ENCODE results near the gene DIP2B.

The DIP2B gene

GRCh38 chr12:50557421-50557820, 52.6 kb downstream of the DIP2B start:
- H3K9me3 ChIP-seq (ENCODE audit: insufficient read depth, low read length), result no peaks in the 10 kb centered on the region
- no peaks in the 10 kb centered on the region for H3K36me3 ChIP-seq (ENCODE audit: low read length)
- H4K20me1 ChIP-seq (ENCODE audit: low read depth, low read length), result peaks cover 4% of the 10 kb centered on the region; the same call in 1 of the 2 replicates
- H3K4me3 ChIP-seq (ENCODE audit: insufficient read depth, low read length, poor library complexity, severe bottlenecking), result no peak overlapping the region
- H3K9me2 ChIP-seq (replicated peaks; ENCODE audit: insufficient read depth, low read length), result no peaks in the 10 kb centered on the region
- no peak for TF ChIP-seq CTCF (IDR thresholded peaks at IDR 0.05; ENCODE audit: insufficient read depth, low read length, poor library complexity, severe bottlenecking)
- no peak for TF ChIP-seq EZH2phosphoT487 (conservative IDR thresholded peaks at IDR 0.05; ENCODE audit: low read length)
- H3F3A ChIP-seq (ENCODE audit: insufficient read depth), result no peaks in the 10 kb centered on the region
- H3K27ac ChIP-seq (ENCODE audit: low read depth, low read length), result no peak overlapping the region
- H3K4me2 ChIP-seq (ENCODE audit: low read depth, low read length, poor library complexity, severe bottlenecking), result no peak overlapping the region
- peaks cover 7% of the 10 kb centered on the region; the same call in 1 of the 2 replicates for H3K79me2 ChIP-seq (ENCODE audit: insufficient read depth, low read length)
- no peak overlapping the region for H2AFZ ChIP-seq (ENCODE audit: low read depth, low read length, severe bottlenecking)
- H3K9ac ChIP-seq (ENCODE audit: low read length), result no peak overlapping the region
- H3K27me3 ChIP-seq (ENCODE audit: low read length), result no peaks in the 10 kb centered on the region

GRCh38 chr12:50558970-50559369, 54.2 kb downstream of the DIP2B start:
- no peak overlapping the region for H3K27ac ChIP-seq (ENCODE audit: low read depth, low read length)

GRCh38 chr12:50562520-50563433, 58.0 kb downstream of the DIP2B start:
- no peak overlapping the region for H3K27ac ChIP-seq (ENCODE audit: low read depth, low read length)
- no peak overlapping the region for H3K4me3 ChIP-seq (ENCODE audit: insufficient read depth, low read length, poor library complexity, severe bottlenecking)
- H4K20me1 ChIP-seq (ENCODE audit: low read depth, low read length), result peaks cover 4% of the 10 kb centered on the region; the same call in 1 of the 2 replicates
- H3K9me2 ChIP-seq (replicated peaks; ENCODE audit: insufficient read depth, low read length), result no peaks in the 10 kb centered on the region
- H3K9me3 ChIP-seq (ENCODE audit: insufficient read depth, low read length), result no peaks in the 10 kb centered on the region
- H3K27me3 ChIP-seq (ENCODE audit: low read length), result no peaks in the 10 kb centered on the region
- no peaks in the 10 kb centered on the region for H3F3A ChIP-seq (ENCODE audit: insufficient read depth)
- no peak overlapping the region for H2AFZ ChIP-seq (ENCODE audit: low read depth, low read length, severe bottlenecking)
- peaks cover 7% of the 10 kb centered on the region; the same call in 1 of the 2 replicates for H3K79me2 ChIP-seq (ENCODE audit: insufficient read depth, low read length)
- no peak overlapping the region for H3K4me2 ChIP-seq (ENCODE audit: low read depth, low read length, poor library complexity, severe bottlenecking)
- no peak for TF ChIP-seq EZH2phosphoT487 (conservative IDR thresholded peaks at IDR 0.05; ENCODE audit: low read length)
- no peak for TF ChIP-seq CTCF (IDR thresholded peaks at IDR 0.05; ENCODE audit: insufficient read depth, low read length, poor library complexity, severe bottlenecking)
- no peak overlapping the region for H3K9ac ChIP-seq (ENCODE audit: low read length)
- no peaks in the 10 kb centered on the region for H3K36me3 ChIP-seq (ENCODE audit: low read length)

More at GRCh38 chr12:50558970-50559369, 54.2 kb downstream of the DIP2B start:
- Histone ChIP-seq H3K9me2 (replicated peaks; ENCODE audit: insufficient read depth, low read length) (no peaks in the 10 kb centered on the region), H3K4me3 (ENCODE audit: insufficient read depth, low read length, poor library complexity, severe bottlenecking) (no peak overlapping the region), H3K27me3 (ENCODE audit: low read length) (no peaks in the 10 kb centered on the region), H3K36me3 (ENCODE audit: low read length) (no peaks in the 10 kb centered on the region), H2AFZ (ENCODE audit: low read depth, low read length, severe bottlenecking) (no peak overlapping the region), H3K9me3 (ENCODE audit: insufficient read depth, low read length) (no peaks in the 10 kb centered on the region), H3K4me2 (ENCODE audit: low read depth, low read length, poor library complexity, severe bottlenecking) (no peak overlapping the region), H3K79me2 (ENCODE audit: insufficient read depth, low read length) (peaks cover 7% of the 10 kb centered on the region; the same call in 1 of the 2 replicates), H3K9ac (ENCODE audit: low read length) (no peak overlapping the region), H4K20me1 (ENCODE audit: low read depth, low read length) (peaks cover 4% of the 10 kb centered on the region; the same call in 1 of the 2 replicates), H3F3A (ENCODE audit: insufficient read depth) (no peaks in the 10 kb centered on the region)
- TF ChIP-seq CTCF (IDR thresholded peaks at IDR 0.05; ENCODE audit: insufficient read depth, low read length, poor library complexity, severe bottlenecking), result no peak
- TF ChIP-seq EZH2phosphoT487 (conservative IDR thresholded peaks at IDR 0.05; ENCODE audit: low read length), result no peak

All from SU-DHL-6 (cell line).